Dermis blood vessel endothelial cell (primary cell): Measurements from ENCODE around the gene STON1. TPM values are rescaled to one million over a fixed set of nuclear protein-coding genes. Genes with fewer than 3 reads are reported as not detected.
"Not testable (repeated sequence)": the region's sequence is repeated elsewhere in the genome, so short reads cannot be mapped to it uniquely, and the experiment has no call there.

ENCODE experiments used
- DNase-seq: peaks from one replicate; pipeline ENCODE4 v3.0.0; 2010
- total RNA-seq: library from RNA; depleted of rRNA; stranded (reverse); fragments of >200 nt; gene quantifications from 2 replicates; pipeline ENCODE4 v1.2.3, GENCODE V29; 2014

Gene STON1
- 4.3 and 8.1 TPM in 2 replicates for total RNA-seq

DNA sequence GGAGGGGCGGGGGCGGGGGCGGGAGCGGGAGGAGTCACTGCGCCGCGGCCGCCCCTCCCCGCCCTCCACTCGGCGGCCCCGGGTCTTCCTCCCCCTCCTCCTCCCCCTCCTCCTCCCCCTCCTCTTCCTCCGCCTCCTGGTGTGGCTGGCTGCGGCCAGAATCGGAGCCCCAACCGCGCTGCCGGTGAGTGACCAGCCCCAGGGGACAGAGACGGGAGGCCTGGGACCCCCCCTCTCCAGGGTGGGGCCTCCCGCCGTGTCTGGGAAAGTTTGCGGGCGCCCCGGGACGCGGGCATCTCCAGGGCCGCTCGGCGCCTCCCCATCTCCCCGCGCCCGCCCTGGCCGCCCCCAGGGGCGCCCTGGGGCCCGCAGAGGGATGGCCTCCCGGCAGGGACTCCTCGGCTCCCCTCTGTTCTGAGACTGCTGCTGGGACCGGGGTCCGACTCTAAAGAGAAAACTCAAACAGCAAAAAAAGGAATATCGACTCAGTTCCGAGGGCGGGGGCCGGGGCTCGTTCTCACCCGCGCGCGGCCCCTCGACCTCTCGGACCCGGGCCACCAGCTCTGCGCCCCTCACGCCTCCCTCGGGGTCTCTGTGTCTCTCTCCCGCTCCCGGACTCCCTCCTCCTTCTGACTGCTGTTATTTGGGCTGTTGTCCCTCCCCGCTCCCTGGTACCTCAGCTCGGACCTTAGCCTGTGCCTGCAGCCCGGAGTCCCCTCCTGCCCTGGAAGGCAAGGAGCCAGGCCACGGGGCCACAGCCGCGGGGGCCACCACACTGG lies at the start of gene STON1:
Gene STON1, plus strand, starts transcription at position 122 of the 779 bp plus-strand sequence. CDS start 50,480 bp downstream, outside the sequence.
- DNase-seq = peak; percentile 49

- no peak for DNase-seq
These were observed 49.4 kb upstream of the STON1 start for GRCh38 chr2:48480526-48480925.

DNA sequence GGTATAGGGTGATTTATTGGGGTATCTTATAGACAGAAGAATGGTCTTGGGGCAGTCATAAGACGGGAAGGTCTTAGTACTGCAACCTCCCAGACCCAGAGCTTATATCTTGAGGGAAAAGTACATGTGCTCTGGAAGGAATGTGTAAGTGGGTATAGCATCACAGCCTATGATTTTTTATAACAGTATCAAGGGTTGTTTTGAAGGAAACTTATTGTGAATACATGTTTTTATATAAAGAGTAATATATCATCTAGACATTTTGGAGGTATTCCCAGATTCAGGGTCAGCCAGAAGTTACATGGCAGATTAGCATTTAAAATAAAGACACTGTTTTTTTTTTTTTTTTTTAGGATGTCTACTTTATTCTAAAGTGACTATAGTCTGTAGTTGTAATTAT lies 47.6 kb upstream of the STON1 start:
- peak; percentile 71 for DNase-seq

DNA sequence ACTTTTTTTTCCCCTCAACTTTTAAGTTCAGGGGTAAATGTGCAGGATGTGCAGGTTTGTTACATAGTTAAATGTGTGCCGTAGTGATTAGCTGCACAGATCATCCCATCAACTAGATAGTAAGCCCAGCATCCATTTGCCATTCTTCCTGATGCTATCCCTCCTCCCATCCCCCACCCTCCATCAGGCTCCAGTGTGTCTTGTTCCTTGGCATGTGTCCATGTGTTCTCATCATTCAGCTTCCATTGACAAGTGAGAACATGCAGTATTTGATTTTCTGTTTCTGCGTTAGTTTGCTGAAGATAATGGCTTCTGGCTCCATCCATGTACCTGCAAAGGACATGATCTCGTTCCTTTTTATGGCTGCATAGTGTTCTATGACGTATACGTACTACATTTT lies 47.2 kb upstream of the STON1 start:
- peak; percentile 51 for DNase-seq

DNA sequence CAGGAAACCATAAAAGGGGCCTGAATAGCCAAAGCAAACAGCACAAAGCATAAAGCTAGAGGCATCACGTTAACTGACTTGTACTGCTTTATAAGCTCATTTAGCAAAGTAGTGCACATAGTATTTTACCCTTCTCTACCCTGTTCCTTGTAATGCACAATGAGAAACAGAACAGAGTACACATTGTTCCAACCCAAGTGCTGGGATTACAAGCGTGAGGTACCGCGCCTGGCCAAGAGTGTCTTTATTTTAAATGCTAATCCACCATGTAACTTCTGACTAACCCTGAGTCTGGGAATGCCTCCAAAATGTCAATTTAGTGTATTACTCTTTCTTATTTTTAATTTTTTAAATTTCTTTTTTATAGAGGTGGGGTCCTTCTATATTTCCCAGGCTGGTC lies 46.4 kb upstream of the STON1 start:
- DNase-seq = no peak

DNA sequence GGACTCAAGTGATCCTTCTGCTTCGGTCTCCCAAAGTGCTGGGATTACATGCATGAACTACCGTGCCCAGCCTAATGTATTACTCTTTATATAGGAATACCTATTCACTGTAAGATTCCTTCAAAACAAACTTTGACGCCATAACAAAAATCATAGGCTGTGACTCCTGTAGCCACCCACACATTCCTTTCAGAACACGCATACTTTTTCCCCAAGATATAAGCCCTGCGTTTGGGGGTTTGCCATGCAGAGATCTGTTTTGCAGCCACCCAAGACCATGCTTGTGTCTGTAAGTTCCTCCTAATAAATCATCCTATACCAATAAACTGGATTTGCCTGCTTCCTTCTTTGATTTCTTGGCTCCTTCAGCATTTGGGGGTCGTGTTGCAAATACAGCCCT lies 46.0 kb upstream of the STON1 start:
- no peak for DNase-seq

- DNase-seq = no peak
These were observed 41.4 kb upstream of the STON1 start for GRCh38 chr2:48488545-48488944.

- no peak for DNase-seq
These were observed 33.1 kb upstream of the STON1 start for GRCh38 chr2:48496849-48497248.

GRCh38 chr2:48504647-48505327 lies 25.2 kb upstream of the STON1 start:
- no peak for DNase-seq

DNA sequence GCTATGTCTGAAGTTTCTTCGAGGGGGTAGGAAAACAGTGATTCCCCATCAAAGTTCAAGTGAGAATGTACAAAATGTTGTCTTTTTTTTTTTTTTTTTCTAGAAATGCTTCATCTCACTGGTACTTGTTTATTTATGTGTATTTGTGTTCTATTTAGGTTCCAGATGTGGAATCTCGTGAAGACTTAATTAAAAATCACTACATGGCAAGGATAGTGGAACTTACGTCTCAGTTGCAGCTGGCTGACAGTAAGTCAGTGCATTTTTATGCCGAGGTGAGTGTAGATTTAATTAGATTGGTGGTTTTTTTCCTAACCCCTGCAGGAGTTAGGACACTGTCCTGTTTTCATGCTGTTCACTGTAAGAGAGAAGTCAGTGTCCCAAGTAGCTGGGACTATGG lies 22.8 kb upstream of the STON1 start:
- DNase-seq = no peak

GRCh38 chr2:48508461-48509124 lies 21.4 kb upstream of the STON1 start:
- peak; percentile 83 for DNase-seq

GRCh38 chr2:48510329-48510728 lies 19.6 kb upstream of the STON1 start:
- peak; percentile 42 for DNase-seq

- no peak for DNase-seq
These were observed 18.0 kb upstream of the STON1 start for GRCh38 chr2:48511849-48512470.

DNA sequence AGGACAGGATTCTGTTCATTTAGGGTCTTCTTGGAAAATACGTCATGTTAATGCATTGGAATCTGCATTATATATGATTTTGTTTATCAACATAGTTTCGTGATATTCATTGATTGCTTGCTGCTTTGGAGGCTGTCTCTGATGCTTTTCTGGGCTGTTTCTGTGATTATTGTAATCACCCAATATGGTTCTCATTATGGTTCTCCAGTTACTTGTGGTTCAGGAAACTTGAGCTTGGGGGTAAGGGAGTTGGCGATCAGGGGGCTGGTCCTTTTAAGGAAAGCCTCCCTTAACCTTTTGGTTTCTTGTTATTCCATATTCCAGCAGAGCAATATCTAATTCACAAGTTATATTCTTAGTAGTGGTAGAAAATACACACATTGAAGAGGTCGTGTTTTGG lies 17.4 kb upstream of the STON1 start:
- no peak for DNase-seq

DNA sequence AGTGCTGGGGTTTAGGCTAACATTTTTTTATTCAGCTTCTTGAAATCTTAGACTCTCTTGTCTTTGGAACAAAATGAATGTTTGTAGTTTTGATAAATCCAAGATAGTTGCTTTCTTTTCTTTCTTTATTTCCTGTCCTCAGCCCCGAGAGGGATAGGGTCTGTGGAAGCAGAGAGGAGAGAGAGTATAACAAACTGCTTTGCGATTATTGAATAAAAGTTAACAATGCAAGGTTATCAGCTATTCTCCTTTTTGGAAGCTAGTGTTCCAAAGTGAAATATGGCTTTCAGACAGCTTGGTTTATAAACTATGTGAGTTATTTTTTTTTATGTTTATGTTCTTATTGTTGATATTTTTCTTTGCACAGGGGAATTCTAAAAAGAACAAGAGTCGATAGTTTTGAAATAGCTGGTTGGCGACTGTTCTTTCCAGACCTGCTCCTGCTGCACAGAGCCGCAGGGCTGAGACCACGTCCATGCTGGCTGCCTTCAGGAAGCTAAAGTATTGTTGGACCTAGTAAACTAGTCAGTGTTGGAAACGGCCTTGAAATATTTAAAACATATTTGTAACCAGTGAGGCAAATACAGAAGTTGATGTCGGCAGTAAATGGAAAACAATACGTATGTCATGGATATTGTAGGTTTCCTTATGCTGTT lies 15.5 kb upstream of the STON1 start:
- DNase-seq = no peak

DNA sequence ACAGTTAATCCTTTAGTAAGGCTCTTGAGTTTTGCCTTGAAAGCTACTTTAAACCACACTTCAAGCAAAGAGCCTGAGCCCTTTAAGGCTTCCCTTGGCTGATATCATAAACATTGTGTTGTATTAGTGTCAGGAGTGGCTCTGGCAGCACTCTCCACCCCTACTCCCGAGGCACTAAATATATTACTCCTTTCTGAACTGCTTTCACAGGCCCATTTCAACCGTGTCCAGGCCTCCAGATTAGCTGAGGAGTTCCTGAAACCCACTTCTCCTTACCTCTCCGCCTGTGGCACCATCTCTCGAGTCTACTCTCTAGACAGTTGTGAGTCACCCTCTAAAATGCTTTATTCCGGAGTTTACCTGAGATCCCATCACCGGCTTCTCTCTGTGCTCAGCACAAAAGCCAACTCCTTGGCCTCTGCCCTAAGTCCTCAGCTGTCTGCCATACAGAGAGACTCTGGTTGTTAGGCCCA lies 14.4 kb upstream of the STON1 start:
- no peak for DNase-seq

DNA sequence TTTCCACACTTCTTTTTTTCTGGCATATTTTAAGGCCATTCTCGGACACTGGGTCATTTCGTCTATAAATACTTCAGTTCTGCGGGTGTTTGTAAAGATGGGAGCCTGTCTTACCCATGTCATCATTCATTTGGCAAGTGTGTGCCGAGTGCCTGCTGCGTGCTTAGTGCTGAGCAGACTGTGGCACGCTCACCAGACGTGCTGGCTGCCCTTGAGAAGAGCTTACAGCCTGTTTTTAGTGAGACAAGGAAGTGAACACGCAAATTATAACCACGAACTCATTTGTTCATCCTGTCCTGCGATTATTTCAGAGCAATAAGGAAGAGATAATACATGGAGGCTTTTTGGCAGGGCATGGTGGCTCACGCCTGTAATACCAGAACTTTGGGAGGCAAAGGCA lies 10.4 kb upstream of the STON1 start:
- no peak for DNase-seq

DNA sequence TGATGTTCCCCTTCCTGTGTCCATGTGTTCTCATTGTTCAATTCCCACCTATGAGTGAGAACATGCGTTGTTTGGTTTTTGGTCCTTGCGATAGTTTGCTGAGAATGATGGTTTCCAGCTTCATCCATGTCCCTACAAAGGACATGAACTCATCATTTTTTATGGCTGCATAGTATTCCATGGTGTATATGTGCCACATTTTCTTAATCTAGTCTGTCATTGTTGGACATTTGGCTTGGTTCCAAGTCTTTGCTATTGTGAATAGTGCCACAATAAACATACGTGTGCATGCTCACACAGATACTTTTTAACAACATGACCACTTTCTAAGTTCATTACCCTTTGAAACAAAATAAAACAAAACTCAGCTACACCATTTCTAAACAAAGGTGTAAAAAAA lies 5.2 kb upstream of the STON1 start:
- DNase-seq = not testable (repeated sequence)

GRCh38 chr2:48525269-48525943 lies 4.5 kb upstream of the STON1 start:
- no peak for DNase-seq

GRCh38 chr2:48527226-48527885 lies 2.6 kb upstream of the STON1 start:
- DNase-seq = no peak

DNA sequence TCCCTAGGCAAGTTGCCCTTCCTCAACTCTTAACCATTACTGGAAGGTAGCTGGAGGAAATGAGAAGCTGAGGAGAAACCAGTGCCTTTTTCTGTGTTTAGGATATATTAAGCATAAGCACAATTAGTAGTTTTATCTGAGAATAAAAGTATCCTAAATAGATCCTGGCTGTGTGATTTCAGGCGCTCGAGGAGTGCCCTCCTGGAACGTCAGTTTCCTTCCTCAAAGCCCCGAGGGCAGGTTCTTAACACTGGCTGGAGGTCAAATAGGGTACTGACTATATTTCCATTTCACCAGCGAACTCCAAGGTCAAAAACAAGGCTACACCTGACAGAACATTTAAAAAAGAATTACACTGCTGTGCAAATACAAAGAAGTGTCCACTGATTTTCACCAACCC lies 1.5 kb upstream of the STON1 start:
- DNase-seq = no peak
